Epidermal melanocyte (primary cell): ENCODE data around the gene NTN4.
A peak's percentile ranks its signal among the peaks of the same experiment; 100 is the strongest.
"Not testable (repeated sequence)": the region's sequence is repeated elsewhere in the genome, so short reads cannot be mapped to it uniquely, and the experiment has no call there.

Source experiments
- DNase-seq: peaks from one replicate; pipeline ENCODE4 v3.0.0; 2011; ENCODE audit warnings: low spot score; ENCODE audit not compliant: insufficient read length

The NTN4 gene

DNA sequence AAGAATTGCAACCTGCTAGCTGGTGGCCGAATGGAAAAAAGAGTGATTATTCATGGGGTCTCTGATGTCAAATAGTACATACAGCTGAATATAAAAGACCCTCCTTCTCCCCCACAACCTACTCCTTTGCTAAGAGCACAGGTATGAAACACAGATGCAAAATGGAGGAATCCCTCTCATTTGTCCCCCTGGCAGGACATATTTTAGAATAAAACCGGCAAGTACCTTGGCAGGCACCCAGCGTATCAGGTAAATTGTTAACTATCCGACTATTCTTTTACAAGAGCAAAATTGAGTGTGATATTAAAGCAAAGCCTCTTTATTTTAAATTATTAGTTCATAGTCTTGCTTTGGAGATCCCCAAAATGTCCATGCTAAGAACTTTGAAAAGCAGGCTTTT lies 165.6 kb downstream of the NTN4 start:
- no peak for DNase-seq

GRCh38 chr12:95624589-95624988 lies 166.0 kb downstream of the NTN4 start:
- DNase-seq, result no peak

GRCh38 chr12:95623554-95624170 lies 166.9 kb downstream of the NTN4 start:
- peak; percentile 64 for DNase-seq

DNA sequence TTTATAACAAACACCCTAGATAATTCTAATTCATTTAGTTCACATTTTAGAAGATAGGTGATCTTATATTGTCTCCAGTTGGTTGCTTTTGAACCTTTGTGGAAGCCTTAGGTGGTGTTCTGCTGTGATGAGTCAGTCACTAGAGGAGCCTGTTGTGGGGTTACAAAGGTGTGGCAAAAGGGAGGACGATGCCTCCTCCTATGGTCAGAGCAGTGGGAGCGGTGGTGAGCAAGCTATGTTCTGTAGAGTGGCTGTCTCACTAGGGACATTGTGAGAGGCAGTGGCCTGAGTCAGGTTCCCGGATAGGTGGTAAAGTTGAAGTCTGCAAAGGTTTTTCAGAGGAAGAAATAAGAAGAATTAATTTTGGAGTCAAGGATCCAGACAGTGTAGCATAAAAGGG lies 167.7 kb downstream of the NTN4 start:
- no peak for DNase-seq

GRCh38 chr12:95621725-95622124 lies 168.8 kb downstream of the NTN4 start:
- no peak for DNase-seq

DNA sequence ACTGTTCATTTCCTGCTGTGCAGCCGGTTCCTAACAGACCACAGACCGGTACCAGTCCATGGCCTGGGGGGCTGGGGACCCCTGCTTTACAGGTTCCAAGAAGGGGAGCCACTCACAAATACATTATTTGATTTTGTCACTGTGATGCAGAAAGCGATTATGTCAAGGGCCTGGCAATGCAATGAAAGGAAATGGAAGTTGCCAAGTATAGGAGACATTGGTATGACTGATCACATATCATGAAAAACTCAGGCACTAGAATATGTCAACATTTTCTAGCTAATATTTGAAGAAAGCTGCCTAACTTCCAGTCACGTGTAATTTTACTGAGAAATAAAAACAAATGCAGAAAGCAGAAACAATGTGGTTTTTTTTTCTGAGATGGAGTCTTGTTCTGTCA lies 170.4 kb downstream of the NTN4 start:
- DNase-seq, result no peak

DNA sequence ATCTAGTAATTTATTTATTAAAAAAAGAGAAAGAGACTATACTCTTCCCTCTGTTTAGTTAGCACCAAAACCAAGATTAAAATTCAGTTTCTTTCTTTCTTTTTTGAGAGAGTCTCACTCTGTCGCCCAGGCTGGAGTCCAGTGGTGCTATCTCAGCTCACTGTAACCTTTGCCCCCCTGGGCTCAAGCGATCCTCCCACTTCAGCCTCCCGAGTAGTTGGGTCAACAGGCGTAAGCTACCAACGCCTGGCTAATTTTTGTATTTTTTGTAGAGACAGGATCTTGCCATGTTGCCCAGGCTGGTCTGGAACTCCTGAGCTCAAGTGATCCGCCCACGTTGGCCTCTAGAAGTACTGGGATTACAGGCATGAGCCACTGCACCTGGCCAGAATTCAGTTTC lies 174.1 kb downstream of the NTN4 start:
- not testable (repeated sequence) for DNase-seq

DNA sequence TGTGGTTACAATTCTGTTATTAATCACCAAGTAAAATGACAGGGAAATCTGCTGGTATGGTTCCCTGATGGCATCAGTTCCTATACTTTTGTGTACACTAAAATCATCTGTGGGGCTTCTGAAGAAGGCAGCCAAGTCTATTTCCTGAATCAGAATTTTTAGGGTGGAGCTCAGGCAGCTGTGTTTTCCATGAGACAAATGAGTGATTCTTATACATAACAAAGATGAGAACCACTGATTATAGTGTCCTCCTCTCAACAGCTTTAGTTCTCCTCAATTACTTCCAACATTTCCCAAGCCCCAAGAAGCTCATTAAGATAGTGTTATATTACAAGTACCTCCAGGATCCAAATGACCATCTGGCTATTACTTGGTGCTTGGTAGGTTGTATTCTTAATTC lies 174.8 kb downstream of the NTN4 start:
- DNase-seq, result no peak

DNA sequence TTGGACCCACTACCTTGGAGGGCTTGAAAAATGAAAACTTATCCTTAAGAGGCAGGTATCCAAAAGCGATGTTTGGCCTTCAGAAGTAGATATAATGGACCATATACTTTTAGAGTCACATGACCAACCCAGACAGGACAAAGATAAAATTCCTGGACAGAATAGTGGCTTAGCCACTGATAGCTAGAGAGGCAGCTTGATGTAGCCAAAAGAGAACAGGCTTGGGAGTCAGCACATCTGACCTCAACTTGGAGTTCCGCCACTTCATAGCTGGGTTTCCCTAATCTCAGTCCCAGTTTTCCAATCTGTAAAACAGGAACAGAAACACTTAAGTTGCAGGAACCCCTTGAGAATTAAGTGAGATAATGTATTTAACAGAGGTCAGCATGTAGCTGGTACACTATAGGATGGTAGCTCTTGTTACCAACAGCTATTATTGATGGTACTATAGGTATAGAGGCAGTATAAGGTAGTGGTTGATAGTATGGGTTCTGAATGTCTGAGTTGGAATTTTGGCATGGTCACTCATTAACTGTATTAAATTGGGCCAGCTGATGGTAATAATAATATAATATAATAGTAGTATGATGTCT lies 176.1 kb downstream of the NTN4 start:
- no peak for DNase-seq

GRCh38 chr12:95613021-95613420 lies 177.5 kb downstream of the NTN4 start:
- DNase-seq, result no peak

- DNase-seq, result no peak
Observed at GRCh38 chr12:95611676-95612309, 178.8 kb downstream of the NTN4 start.

DNA sequence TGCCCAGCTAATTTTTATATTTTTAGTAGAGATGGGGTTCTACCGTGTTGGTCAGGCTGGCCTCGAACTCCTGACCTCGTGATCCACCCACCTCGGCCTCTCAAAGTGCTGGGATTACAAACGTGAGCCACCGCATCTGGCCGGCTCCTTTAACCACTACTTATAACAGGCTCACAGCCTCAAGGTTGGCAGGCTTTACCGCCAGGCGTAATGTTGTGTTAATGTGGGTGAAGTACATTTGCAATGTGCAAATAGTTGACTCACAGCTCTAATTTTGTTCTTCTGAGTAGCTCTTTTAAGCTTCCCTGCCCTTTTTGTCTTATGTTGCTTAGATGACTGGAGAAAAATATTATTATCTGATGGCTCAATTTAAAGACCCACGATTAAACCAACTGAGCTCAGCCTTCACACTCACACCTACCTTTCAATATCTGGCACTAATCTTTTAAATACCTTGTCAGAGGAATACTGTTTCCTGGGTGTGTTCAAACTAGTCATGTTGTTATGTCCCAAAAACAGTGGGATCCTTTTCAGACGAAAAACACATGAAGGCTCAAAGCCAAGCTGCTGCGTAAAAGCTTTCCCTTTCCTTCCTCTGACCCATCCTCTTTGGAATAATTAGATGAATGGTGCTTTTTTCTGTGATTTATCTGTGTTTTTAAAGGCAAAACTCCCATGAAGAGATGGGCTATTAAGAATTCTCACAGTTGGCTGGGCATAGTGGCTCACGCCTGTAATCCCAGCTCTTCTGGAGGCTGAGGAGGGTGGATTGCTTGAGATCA lies 182.1 kb downstream of the NTN4 start:
- no peak for DNase-seq
